K562 (cell line): Measurements from ENCODE around the gene PTCD3. TPM values are rescaled to one million over a fixed set of nuclear protein-coding genes. Genes with fewer than 3 reads are reported as not detected.

Experiments
- ATAC-seq: fragments of 200-7000 bp; cut with Tn5 transposase; 3 replicates; pipeline ENCODE4 v1.9.1; 2020; ENCODE audit warnings: moderate library complexity
- BruUV-seq: library from RNA; stranded (reverse); fragments of 400-500 nt; replicated peaks from 2 replicates; lab custom pipeline; 2021; lab: Mats Ljungman, UMichigan
- CTCF ChIA-PET: fragments of 300-600 bp; formaldehyde crosslinking; extraction: SDS; loops from one replicate; lab custom pipeline; 2021; ENCODE audit warnings: low intra/inter-chr PET ratio; lab: Yijun Ruan, JAX
- POLR2A ChIA-PET: fragments of 300-600, 350-650 bp; sonication (Branson Sonifier 250); formaldehyde crosslinking; extraction: SDS; loops from one replicate; lab custom pipeline; 2021; ENCODE audit warnings: antibody characterized with exemption, inconsistent platforms; lab: Yijun Ruan, JAX
- DNase-seq, 4 experiments: peaks; one replicate each; pipeline versions ENCODE4 v3.0.0 to v3.0.0-alpha.2; 2011 to 2018; ENCODE audit warnings: low spot score in 3 of 4, mixed read lengths in 3 of 4; ENCODE audit errors: extremely low read depth in 1 of 4
- FAIRE-seq: peaks from 2 replicates; lab custom pipeline; 2011; peaks lifted over from hg19 to GRCh38; lab: Jason Lieb, UNC
- H2AFZ ChIP-seq: 2 replicates; pipeline ENCODE4 v1.6.0; 2011; ENCODE audit warnings: low read depth, low read length, control low read depth, inconsistent platforms
- H3K27ac ChIP-seq: fragments of 200-600 bp; 3 replicates; pipeline ENCODE4 v1.8.0; 2011; ENCODE audit warnings: low read depth, mild to moderate bottlenecking, control low read depth, inconsistent platforms, low read length, moderate library complexity, mixed read lengths; ENCODE audit errors: extremely low read depth
- H3K27me3 ChIP-seq, 2 experiments: fragments of 300-600 bp in 1 of 2; 2 replicates in 1 of 2; 3 replicates in 1 of 2; pipeline versions ENCODE4 v1.6.0 to v1.8.0; 2011; ENCODE audit warnings: inconsistent platforms in 2 of 2, low read length in 2 of 2, mild to moderate bottlenecking in 1 of 2, mixed read lengths in 1 of 2, moderate library complexity in 1 of 2; ENCODE audit not compliant: control insufficient read depth in 2 of 2, insufficient read depth in 2 of 2
- H3K36me3 ChIP-seq: fragments of 300-600 bp; 3 replicates; pipeline ENCODE4 v1.8.0; 2011; ENCODE audit warnings: mild to moderate bottlenecking, low read length, inconsistent platforms; ENCODE audit not compliant: control insufficient read depth, insufficient read depth
- H3K4me1 ChIP-seq, 2 experiments: fragments of 200-600 bp in 1 of 2; replicated peaks in 1 of 2; 2 replicates in 1 of 2; 3 replicates in 1 of 2; pipeline versions ENCODE4 v1.5.1 to v1.8.0; 2011; ENCODE audit warnings: inconsistent platforms in 2 of 2, low read length in 2 of 2, mild to moderate bottlenecking in 1 of 2, mixed read lengths in 1 of 2, moderate library complexity in 1 of 2; ENCODE audit not compliant: control insufficient read depth in 2 of 2, insufficient read depth in 2 of 2
- H3K4me2 ChIP-seq: 2 replicates; pipeline ENCODE4 v1.6.1; 2011; ENCODE audit warnings: low read length, control low read depth, inconsistent platforms, mixed read lengths; ENCODE audit not compliant: insufficient read depth
- H3K4me3 ChIP-seq: fragments of 200-600 bp; sonication (generic), shearing (Covaris generic); 2 replicates; pipeline ENCODE4 v1.5.1; 2016; ENCODE audit warnings: control low read depth, inconsistent platforms
- H3K79me2 ChIP-seq: fragments of 200-600 bp; 3 replicates; pipeline ENCODE4 v1.8.0; 2011; ENCODE audit warnings: low read length, inconsistent platforms; ENCODE audit not compliant: control insufficient read depth, insufficient read depth
- H3K9ac ChIP-seq, 2 experiments: 2 replicates each; pipeline versions ENCODE4 v1.6.0 to v1.6.1; 2011; ENCODE audit warnings: low read depth in 2 of 2, low read length in 2 of 2, control low read depth in 1 of 2, inconsistent platforms in 1 of 2, mild to moderate bottlenecking in 1 of 2, mixed read lengths in 1 of 2; ENCODE audit not compliant: insufficient read depth in 1 of 2
- H3K9me1 ChIP-seq: one replicate; pipeline ENCODE4 v1.6.0; 2011; ENCODE audit warnings: inconsistent platforms, mild to moderate bottlenecking, low read length, moderate library complexity; ENCODE audit not compliant: control insufficient read depth, insufficient read depth
- H3K9me3 ChIP-seq: replicated peaks from 2 replicates; pipeline ENCODE4 v1.5.1; 2011; ENCODE audit warnings: low read depth, low read length, inconsistent platforms; ENCODE audit not compliant: control insufficient read depth, insufficient read depth
- H4K20me1 ChIP-seq: replicated peaks from 2 replicates; pipeline ENCODE4 v1.6.1; 2011; ENCODE audit warnings: low read length, inconsistent platforms, mixed read lengths; ENCODE audit not compliant: control insufficient read depth, insufficient read depth
- POLR2A ChIP-seq: fragments of 450-650 bp; conservative IDR thresholded peaks from 2 replicates; pipeline ENCODE4 v1.6.1; 2016
- TAF15 ChIP-seq: fragments of 200-400 bp; formaldehyde crosslinking; IDR thresholded peaks from 2 replicates; pipeline ENCODE4 v1.6.1; 2017; ENCODE audit warnings: mild to moderate bottlenecking, low read depth, low read length, moderate library complexity
- ZNF253 ChIP-seq: fragments of 250-450 bp; sonication (Bioruptor Pico); conservative IDR thresholded peaks from 2 replicates; pipeline ENCODE4 v1.6.1; 2021; ENCODE audit warnings: mild to moderate bottlenecking
- WGBS: fragments of 100-300 bp; shearing (Covaris generic); methylation state at CpG from one replicate; pipeline ENCODE4 v1.1.6; 2016; ENCODE audit warnings: low coverage, mixed read lengths; ENCODE audit not compliant: insufficient coverage; ENCODE audit errors: missing lambda C conversion rate; 5-methylcytosine and 5-hydroxymethylcytosine counted together
- in situ Hi-C: fragments of 300-500 bp; cut with MboI; formaldehyde crosslinking; loops from 4 replicates; pipeline ENCODE4 v1.15.0; 2018; ENCODE audit warnings: inconsistent platforms, mixed read lengths
- intact Hi-C: fragments of 100-400 bp; cut with micrococcal nuclease; formaldehyde crosslinking; loops from 2 replicates; pipeline ENCODE4 v1.14.2; 2022
- polyA plus RNA-seq, 8 experiments: library from polyadenylated mRNA; depleted of rRNA in 4 of 8; stranded (reverse) in 5 of 8; unstranded in 3 of 8; fragments of >200 nt; fragmentation: Nextera tagmentation in 2 of 8; fragmentation: Illumina TruSeq in 1 of 8; extraction: Ambion mirVana in 2 of 8; extraction: Trizol in 1 of 8; gene quantifications; 2 replicates each; pipeline versions ENCODE4 v1.2.1 to v1.2.3, GENCODE V29; 2011 to 2014; ENCODE audit warnings: inconsistent platforms in 1 of 8, missing spikeins in 1 of 8
- total RNA-seq, 7 experiments: library from RNA; depleted of rRNA in 6 of 7; stranded (reverse); fragments of >200 nt in 6 of 7; fragmentation: Illumina TruSeq in 2 of 7; extraction: Trizol in 2 of 7; gene quantifications; 2 replicates each; pipeline versions ENCODE4 v1.2.1 to v1.2.3, GENCODE V29; 2011 to 2021; ENCODE audit warnings: low replicate concordance in 1 of 7
- TF ChIP-seq, protein P1 (sequence below): fragments of 250-450 bp; sonication (Bioruptor Pico); IDR thresholded peaks from 2 replicates; pipeline ENCODE4 v1.4.0; 2020; ENCODE audit warnings: mild to moderate bottlenecking, moderate library complexity
- TF ChIP-seq, protein P2 (sequence below): IDR thresholded peaks from 2 replicates; pipeline ENCODE4 v1.6.1; 2014; ENCODE audit warnings: antibody characterized with exemption

The PTCD3 gene
- total and polyA plus RNA-seq, 9 of the 15 experiments (the other 6 are each of a cell fraction or from before 2014, with no cell fraction given) = 65.2 to 241 (median 172) TPM

DNA sequence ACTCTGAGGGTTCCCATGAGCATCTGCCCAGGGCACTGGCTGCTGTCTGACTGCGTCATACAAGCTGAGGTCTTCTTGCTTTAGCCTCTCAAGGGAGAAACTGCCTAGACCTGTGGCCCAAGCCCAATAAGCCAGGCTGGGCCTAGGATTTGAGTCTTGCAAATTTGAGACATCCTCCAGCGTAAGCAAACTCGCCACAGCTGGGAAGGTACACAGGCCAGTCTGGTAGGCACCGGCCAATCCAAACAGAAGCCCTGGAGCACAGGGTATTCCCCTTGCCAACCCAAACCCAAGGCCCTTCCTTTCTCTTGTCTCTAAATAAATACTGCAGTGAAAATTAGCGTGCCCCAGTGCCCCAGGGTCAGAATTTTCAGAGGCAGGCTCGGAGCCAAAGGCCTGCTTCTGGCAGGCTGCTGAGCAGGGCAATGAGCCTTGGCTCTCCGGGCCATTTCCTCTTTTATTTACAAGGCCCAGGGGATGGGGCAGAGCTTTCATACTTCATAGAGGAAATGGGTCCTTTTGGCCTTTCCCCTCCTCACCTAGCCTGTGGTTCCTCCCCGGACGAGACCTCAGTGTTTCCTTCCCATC, 33.7 kb upstream of the PTCD3 start (continued):
- TF ChIP-seq, protein P1, sequence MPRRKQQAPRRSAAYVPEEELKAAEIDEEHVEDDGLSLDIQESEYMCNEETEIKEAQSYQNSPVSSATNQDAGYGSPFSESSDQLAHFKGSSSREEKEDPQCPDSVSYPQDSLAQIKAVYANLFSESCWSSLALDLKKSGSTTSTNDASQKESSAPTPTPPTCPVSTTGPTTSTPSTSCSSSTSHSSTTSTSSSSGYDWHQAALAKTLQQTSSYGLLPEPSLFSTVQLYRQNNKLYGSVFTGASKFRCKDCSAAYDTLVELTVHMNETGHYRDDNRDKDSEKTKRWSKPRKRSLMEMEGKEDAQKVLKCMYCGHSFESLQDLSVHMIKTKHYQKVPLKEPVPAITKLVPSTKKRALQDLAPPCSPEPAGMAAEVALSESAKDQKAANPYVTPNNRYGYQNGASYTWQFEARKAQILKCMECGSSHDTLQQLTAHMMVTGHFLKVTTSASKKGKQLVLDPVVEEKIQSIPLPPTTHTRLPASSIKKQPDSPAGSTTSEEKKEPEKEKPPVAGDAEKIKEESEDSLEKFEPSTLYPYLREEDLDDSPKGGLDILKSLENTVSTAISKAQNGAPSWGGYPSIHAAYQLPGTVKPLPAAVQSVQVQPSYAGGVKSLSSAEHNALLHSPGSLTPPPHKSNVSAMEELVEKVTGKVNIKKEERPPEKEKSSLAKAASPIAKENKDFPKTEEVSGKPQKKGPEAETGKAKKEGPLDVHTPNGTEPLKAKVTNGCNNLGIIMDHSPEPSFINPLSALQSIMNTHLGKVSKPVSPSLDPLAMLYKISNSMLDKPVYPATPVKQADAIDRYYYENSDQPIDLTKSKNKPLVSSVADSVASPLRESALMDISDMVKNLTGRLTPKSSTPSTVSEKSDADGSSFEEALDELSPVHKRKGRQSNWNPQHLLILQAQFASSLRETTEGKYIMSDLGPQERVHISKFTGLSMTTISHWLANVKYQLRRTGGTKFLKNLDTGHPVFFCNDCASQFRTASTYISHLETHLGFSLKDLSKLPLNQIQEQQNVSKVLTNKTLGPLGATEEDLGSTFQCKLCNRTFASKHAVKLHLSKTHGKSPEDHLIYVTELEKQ (CRISPR knock-in tag) = no peak
- TF ChIP-seq TAF15 = no peak
- TF ChIP-seq, protein P2, sequence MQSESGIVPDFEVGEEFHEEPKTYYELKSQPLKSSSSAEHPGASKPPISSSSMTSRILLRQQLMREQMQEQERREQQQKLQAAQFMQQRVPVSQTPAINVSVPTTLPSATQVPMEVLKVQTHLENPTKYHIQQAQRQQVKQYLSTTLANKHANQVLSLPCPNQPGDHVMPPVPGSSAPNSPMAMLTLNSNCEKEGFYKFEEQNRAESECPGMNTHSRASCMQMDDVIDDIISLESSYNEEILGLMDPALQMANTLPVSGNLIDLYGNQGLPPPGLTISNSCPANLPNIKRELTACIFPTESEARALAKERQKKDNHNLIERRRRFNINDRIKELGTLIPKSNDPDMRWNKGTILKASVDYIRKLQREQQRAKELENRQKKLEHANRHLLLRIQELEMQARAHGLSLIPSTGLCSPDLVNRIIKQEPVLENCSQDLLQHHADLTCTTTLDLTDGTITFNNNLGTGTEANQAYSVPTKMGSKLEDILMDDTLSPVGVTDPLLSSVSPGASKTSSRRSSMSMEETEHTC = no peak
- TF ChIP-seq, all 486 proteins: peak for 0

DNA sequence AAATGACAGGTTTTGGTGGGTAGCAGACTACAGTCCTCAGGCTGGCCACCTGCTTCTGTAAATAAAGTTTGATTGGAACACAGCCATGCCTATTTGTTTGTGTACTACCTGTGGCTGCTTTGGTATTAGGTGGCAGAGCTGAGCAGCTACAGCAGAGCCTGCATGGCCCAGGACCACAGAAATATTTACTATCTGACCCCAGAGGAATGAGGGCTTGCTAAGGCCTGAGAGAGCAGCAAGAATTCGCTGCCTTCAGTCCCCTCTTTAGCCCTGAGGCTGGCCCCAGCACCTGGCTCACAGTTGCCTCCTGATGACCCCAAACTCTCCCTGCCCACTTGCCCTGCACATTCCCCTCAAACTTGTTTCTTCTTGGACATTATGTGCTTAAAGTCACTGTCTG, 32.8 kb upstream of the PTCD3 start:
- H3K36me3 ChIP-seq = peaks cover 98% of the 10 kb centered on the region
- H3K79me2 ChIP-seq = no peaks in the 10 kb centered on the region
- H3K4me2 ChIP-seq = no peak overlapping the region
- FAIRE-seq (no peak), DNase-seq (no peak), ATAC-seq (no peak)
- TF ChIP-seq POLR2A (0 out of 2 replicates have a peak, but pooled peaks have one; percentile 19), ZNF253 (CRISPR knock-in tag) (no peak)
- H3K4me3 ChIP-seq = no peak overlapping the region
- no peaks in the 10 kb centered on the region for H3K9me1 ChIP-seq
- no peaks in the 10 kb centered on the region for H3K9me3 ChIP-seq
- no peak overlapping the region for H2AFZ ChIP-seq
- intact Hi-C loops = no loop called here
- no peaks in the 10 kb centered on the region for H3K27me3 ChIP-seq
- H3K4me1 ChIP-seq = no peaks in the 10 kb centered on the region
- in situ Hi-C loops = no loop called here
- ChIA-PET CTCF (interaction anchor here (0.6 kb wide), 1 partner anchor 67 kb away, joined by 3 read pairs; no protein-coding TSS in a partner anchor), POLR2A (interaction anchor here (0.6 kb wide), 1 partner anchor 804 kb away, joined by 3 read pairs; no protein-coding TSS in a partner anchor)
- no peak overlapping the region for H3K27ac ChIP-seq
- H3K9ac ChIP-seq = no peak overlapping the region
- H4K20me1 ChIP-seq = no peaks in the 10 kb centered on the region; the same call in 1 of the 2 replicates
- 82% methylated on average over 1 of the region's 1 CpG for WGBS
- BruUV-seq = no TSS peak
